22Rv1 (cell line): ENCODE measurements around the gene ZBTB11.

Experiments used
- ZFX ChIP-seq: fragments of 450-650 bp; IDR thresholded peaks from 2 replicates; pipeline ENCODE4 v1.6.1; 2017; ENCODE audit warnings: antibody characterized with exemption, borderline replicate concordance
- TF ChIP-seq, protein P1 (sequence below): fragments of 450-650 bp; IDR thresholded peaks from 2 replicates; pipeline ENCODE4 v1.5.1; 2017; ENCODE audit warnings: mild to moderate bottlenecking

DNA sequence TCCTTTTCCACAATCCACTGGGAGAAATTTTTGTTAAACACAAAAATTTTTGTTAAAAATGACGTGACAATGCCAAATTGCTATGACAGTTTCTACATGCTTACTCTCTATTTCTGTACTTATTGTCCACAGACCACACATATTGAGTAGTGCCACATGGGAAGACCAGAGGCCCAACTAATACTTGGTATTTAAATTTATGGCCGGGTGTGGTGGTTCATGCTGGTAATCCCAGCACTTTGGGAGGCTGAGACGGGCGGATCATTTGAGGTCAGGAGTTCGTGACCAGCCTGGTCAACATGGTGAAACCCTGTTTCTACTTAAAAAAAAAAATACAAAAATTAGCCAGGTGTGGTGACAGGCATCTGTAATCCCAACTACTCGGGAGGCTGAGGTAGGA, 20.3 kb downstream of the ZBTB11 start:
- TF ChIP-seq, protein P1, sequence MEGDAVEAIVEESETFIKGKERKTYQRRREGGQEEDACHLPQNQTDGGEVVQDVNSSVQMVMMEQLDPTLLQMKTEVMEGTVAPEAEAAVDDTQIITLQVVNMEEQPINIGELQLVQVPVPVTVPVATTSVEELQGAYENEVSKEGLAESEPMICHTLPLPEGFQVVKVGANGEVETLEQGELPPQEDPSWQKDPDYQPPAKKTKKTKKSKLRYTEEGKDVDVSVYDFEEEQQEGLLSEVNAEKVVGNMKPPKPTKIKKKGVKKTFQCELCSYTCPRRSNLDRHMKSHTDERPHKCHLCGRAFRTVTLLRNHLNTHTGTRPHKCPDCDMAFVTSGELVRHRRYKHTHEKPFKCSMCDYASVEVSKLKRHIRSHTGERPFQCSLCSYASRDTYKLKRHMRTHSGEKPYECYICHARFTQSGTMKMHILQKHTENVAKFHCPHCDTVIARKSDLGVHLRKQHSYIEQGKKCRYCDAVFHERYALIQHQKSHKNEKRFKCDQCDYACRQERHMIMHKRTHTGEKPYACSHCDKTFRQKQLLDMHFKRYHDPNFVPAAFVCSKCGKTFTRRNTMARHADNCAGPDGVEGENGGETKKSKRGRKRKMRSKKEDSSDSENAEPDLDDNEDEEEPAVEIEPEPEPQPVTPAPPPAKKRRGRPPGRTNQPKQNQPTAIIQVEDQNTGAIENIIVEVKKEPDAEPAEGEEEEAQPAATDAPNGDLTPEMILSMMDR = no peak
- no peak for TF ChIP-seq ZFX
